ENCODE measurements around the gene ITPR2. TPM values are rescaled to one million over a fixed set of nuclear protein-coding genes. Genes with fewer than 3 reads are reported as not detected.

Gene ITPR2
- polyA plus RNA-seq, 1 experiment, result 3.4 TPM

- no peak overlapping the region for H3K27ac ChIP-seq (ENCODE audit: low read depth, low read length)
- no peak overlapping the region for H3K4me3 ChIP-seq (ENCODE audit: low read depth, low read length)
- H3K9me3 ChIP-seq (ENCODE audit: control insufficient read depth, insufficient read depth, low read length), result no peaks in the 10 kb centered on the region
- no peak for DNase-seq (ENCODE audit: low read depth, low spot score)
- ChIA-PET POLR2A (no interaction called here), CTCF (interaction anchor here (0.6 to 3.9 kb wide), 5 partner anchors 13 to 222 kb away, joined by 3 to 25 read pairs (median 7); no protein-coding TSS in a partner anchor)
- no peaks in the 10 kb centered on the region for H3K27me3 ChIP-seq (ENCODE audit: control insufficient read depth, insufficient read depth, low read length)
- TF ChIP-seq CTCF (IDR thresholded peaks at IDR 0.05; ENCODE audit: low read depth, low read length), result no peak
These were observed 204.8 kb downstream of the ITPR2 start for GRCh38 chr12:26628234-26628633.

GRCh38 chr12:26627335-26627734 lies 205.7 kb downstream of the ITPR2 start:
- POLR2A ChIA-PET, result no interaction called here
- DNase-seq (ENCODE audit: low read depth, low spot score), result no peak
- CTCF ChIA-PET, result no interaction called here
- Histone ChIP-seq H3K9me3 (ENCODE audit: control insufficient read depth, insufficient read depth, low read length) (no peaks in the 10 kb centered on the region), H3K4me3 (ENCODE audit: low read depth, low read length) (no peak overlapping the region), H3K27ac (ENCODE audit: low read depth, low read length) (no peak overlapping the region), H3K27me3 (ENCODE audit: control insufficient read depth, insufficient read depth, low read length) (no peaks in the 10 kb centered on the region)
- no peak for TF ChIP-seq CTCF (IDR thresholded peaks at IDR 0.05; ENCODE audit: low read depth, low read length)

- POLR2A ChIA-PET, result no interaction called here
- no peak for TF ChIP-seq CTCF (IDR thresholded peaks at IDR 0.05; ENCODE audit: low read depth, low read length)
- H3K27me3 ChIP-seq (ENCODE audit: control insufficient read depth, insufficient read depth, low read length), result no peaks in the 10 kb centered on the region
- CTCF ChIA-PET, result interaction anchor here (0.6 to 1.0 kb wide), 3 partner anchors 9 to 553 kb away, joined by 3 to 4 read pairs (median 3); no protein-coding TSS in a partner anchor
- no peaks in the 10 kb centered on the region for H3K9me3 ChIP-seq (ENCODE audit: control insufficient read depth, insufficient read depth, low read length)
- DNase-seq (ENCODE audit: low read depth, low spot score), result no peak
- H3K4me3 ChIP-seq (ENCODE audit: low read depth, low read length), result no peak overlapping the region
- H3K27ac ChIP-seq (ENCODE audit: low read depth, low read length), result no peak overlapping the region
These were observed 209.9 kb downstream of the ITPR2 start for GRCh38 chr12:26623136-26623535.

GRCh38 chr12:26622601-26623000 lies 210.4 kb downstream of the ITPR2 start:
- no peak for TF ChIP-seq CTCF (IDR thresholded peaks at IDR 0.05; ENCODE audit: low read depth, low read length)
- H3K27me3 ChIP-seq (ENCODE audit: control insufficient read depth, insufficient read depth, low read length), result no peaks in the 10 kb centered on the region
- H3K27ac ChIP-seq (ENCODE audit: low read depth, low read length), result no peak overlapping the region
- H3K4me3 ChIP-seq (ENCODE audit: low read depth, low read length), result no peak overlapping the region
- ChIA-PET CTCF (interaction anchor here (1.0 kb wide), 1 partner anchor 9 kb away, joined by 4 read pairs; no protein-coding TSS in a partner anchor), POLR2A (no interaction called here)
- H3K9me3 ChIP-seq (ENCODE audit: control insufficient read depth, insufficient read depth, low read length), result no peaks in the 10 kb centered on the region
- DNase-seq (ENCODE audit: low read depth, low spot score), result no peak

- no peak overlapping the region for H3K27ac ChIP-seq (ENCODE audit: low read depth, low read length)
- POLR2A ChIA-PET, result no interaction called here
- CTCF ChIA-PET, result no interaction called here
- H3K27me3 ChIP-seq (ENCODE audit: control insufficient read depth, insufficient read depth, low read length), result no peaks in the 10 kb centered on the region
- no peak for TF ChIP-seq CTCF (IDR thresholded peaks at IDR 0.05; ENCODE audit: low read depth, low read length)
- no peak overlapping the region for H3K4me3 ChIP-seq (ENCODE audit: low read depth, low read length)
- no peak for DNase-seq (ENCODE audit: low read depth, low spot score)
- no peaks in the 10 kb centered on the region for H3K9me3 ChIP-seq (ENCODE audit: control insufficient read depth, insufficient read depth, low read length)
These were observed 211.1 kb downstream of the ITPR2 start for GRCh38 chr12:26621932-26622331.
